Duodenal mucosa (tissue), 2 donors: ENCODE data around the gene IL1R2.
A peak's percentile ranks its signal among the peaks of the same experiment; 100 is the strongest.

Source experiments
- H3K27ac ChIP-seq: one replicate; pipeline ENCODE4 v1.7.0; 2013; ENCODE audit warnings: low read depth, low read length
- H3K27me3 ChIP-seq, 2 donors: one replicate each; pipeline ENCODE4 v1.7.0; 2013; ENCODE audit warnings: low read length in 2 of 2, control low read depth in 1 of 2; ENCODE audit not compliant: insufficient read depth in 2 of 2, control insufficient read depth in 1 of 2
- H3K36me3 ChIP-seq, 2 donors: one replicate each; pipeline ENCODE4 v1.7.0; 2013; ENCODE audit warnings: low read length in 2 of 2, control low read depth in 1 of 2; ENCODE audit not compliant: insufficient read depth in 2 of 2, control insufficient read depth in 1 of 2
- H3K4me1 ChIP-seq, 2 donors: one replicate each; pipeline ENCODE4 v1.7.0; 2013; ENCODE audit warnings: low read length in 2 of 2, control low read depth in 1 of 2; ENCODE audit not compliant: insufficient read depth in 2 of 2, control insufficient read depth in 1 of 2
- H3K4me3 ChIP-seq, 2 donors: one replicate each; pipeline ENCODE4 v1.7.0; 2013; ENCODE audit warnings: low read length in 2 of 2, low read depth in 1 of 2
- H3K9ac ChIP-seq, 2 donors: one replicate each; pipeline ENCODE4 v1.7.0; 2013; ENCODE audit warnings: low read length in 2 of 2, low read depth in 1 of 2
- H3K9me3 ChIP-seq, 2 donors: one replicate each; pipeline ENCODE4 v1.7.0; 2013; ENCODE audit warnings: low read length in 2 of 2, control low read depth in 1 of 2; ENCODE audit not compliant: control insufficient read depth in 1 of 2

Gene IL1R2

GRCh38 chr2:101958061-101958460, 33.7 kb upstream of the IL1R2 start:
- Histone ChIP-seq H3K4me3 (no peak overlapping the region), H3K9me3 (no peaks in the 10 kb centered on the region), H3K9ac (no peak overlapping the region), H3K27ac (no peak overlapping the region), H3K4me1 (peaks cover 0 to 4% of the 10 kb centered on the region in 2 donors), H3K36me3 (no peaks in the 10 kb centered on the region), H3K27me3 (no peaks in the 10 kb centered on the region)

- Histone ChIP-seq H3K9ac (no peak overlapping the region), H3K27ac (peak overlapping the region; percentile 63), H3K4me3 (no peak overlapping the region)
Observed at GRCh38 chr2:101960819-101961337, 30.9 kb upstream of the IL1R2 start.

GRCh38 chr2:101961338-101962191, 30.2 kb upstream of the IL1R2 start:
- Histone ChIP-seq H3K27me3 (no peaks in the 10 kb centered on the region), H3K4me1 (peaks cover 0 to 4% of the 10 kb centered on the region in 2 donors), H3K9ac (no peak overlapping the region), H3K4me3 (no peak overlapping the region), H3K27ac (peak overlapping the region; percentile 63), H3K36me3 (no peaks in the 10 kb centered on the region), H3K9me3 (no peaks in the 10 kb centered on the region)

More at GRCh38 chr2:101960819-101961337, 30.9 kb upstream of the IL1R2 start:
- peaks cover 0 to 4% of the 10 kb centered on the region in 2 donors for H3K4me1 ChIP-seq
- H3K9me3 ChIP-seq, result no peaks in the 10 kb centered on the region
- no peaks in the 10 kb centered on the region for H3K36me3 ChIP-seq
- H3K27me3 ChIP-seq, result no peaks in the 10 kb centered on the region

- H3K27me3 ChIP-seq, result no peaks in the 10 kb centered on the region
- no peak overlapping the region for H3K27ac ChIP-seq
- H3K9me3 ChIP-seq, result no peaks in the 10 kb centered on the region
- H3K4me1 ChIP-seq, result peaks cover 0 to 4% of the 10 kb centered on the region in 2 donors
- no peaks in the 10 kb centered on the region for H3K36me3 ChIP-seq
- H3K9ac ChIP-seq, result no peak overlapping the region
- H3K4me3 ChIP-seq, result no peak overlapping the region
Observed at GRCh38 chr2:101962309-101962708, 29.5 kb upstream of the IL1R2 start.

GRCh38 chr2:101963198-101963597, 28.6 kb upstream of the IL1R2 start:
- Histone ChIP-seq H3K27me3 (no peaks in the 10 kb centered on the region), H3K4me1 (peaks cover 0 to 4% of the 10 kb centered on the region in 2 donors), H3K36me3 (no peaks in the 10 kb centered on the region), H3K9ac (no peak overlapping the region), H3K4me3 (no peak overlapping the region), H3K9me3 (no peaks in the 10 kb centered on the region), H3K27ac (no peak overlapping the region)

- no peaks in the 10 kb centered on the region for H3K36me3 ChIP-seq
- H3K4me3 ChIP-seq, result no peak overlapping the region
- H3K27ac ChIP-seq, result no peak overlapping the region
- no peaks in the 10 kb centered on the region for H3K9me3 ChIP-seq
- no peaks in the 10 kb centered on the region for H3K4me1 ChIP-seq
- no peaks in the 10 kb centered on the region for H3K27me3 ChIP-seq
- no peak overlapping the region for H3K9ac ChIP-seq
Observed at GRCh38 chr2:101967826-101968513, 23.8 kb upstream of the IL1R2 start.

GRCh38 chr2:101969723-101970122, 22.0 kb upstream of the IL1R2 start:
- H3K4me1 ChIP-seq, result no peaks in the 10 kb centered on the region
- H3K9ac ChIP-seq, result no peak overlapping the region
- H3K9me3 ChIP-seq, result no peaks in the 10 kb centered on the region
- no peak overlapping the region for H3K4me3 ChIP-seq
- H3K36me3 ChIP-seq, result no peaks in the 10 kb centered on the region
- no peaks in the 10 kb centered on the region for H3K27me3 ChIP-seq
- H3K27ac ChIP-seq, result no peak overlapping the region

GRCh38 chr2:101970901-101971300, 20.9 kb upstream of the IL1R2 start:
- no peaks in the 10 kb centered on the region for H3K4me1 ChIP-seq

GRCh38 chr2:101971836-101972235, 19.9 kb upstream of the IL1R2 start:
- no peaks in the 10 kb centered on the region for H3K36me3 ChIP-seq
- no peak overlapping the region for H3K4me3 ChIP-seq
- no peak overlapping the region for H3K27ac ChIP-seq
- H3K9me3 ChIP-seq, result no peaks in the 10 kb centered on the region
- H3K9ac ChIP-seq, result no peak overlapping the region
- no peaks in the 10 kb centered on the region for H3K27me3 ChIP-seq
- no peaks in the 10 kb centered on the region for H3K4me1 ChIP-seq

More at GRCh38 chr2:101970901-101971300, 20.9 kb upstream of the IL1R2 start:
- Histone ChIP-seq H3K27me3 (no peaks in the 10 kb centered on the region), H3K36me3 (no peaks in the 10 kb centered on the region), H3K9me3 (no peaks in the 10 kb centered on the region), H3K4me3 (no peak overlapping the region), H3K27ac (no peak overlapping the region), H3K9ac (no peak overlapping the region)
